ENCODE measurements around the gene CREBBP. TPM values are rescaled to one million over a fixed set of nuclear protein-coding genes. Genes with fewer than 3 reads are reported as not detected.

CREBBP gene
- total RNA-seq, 1 donor from 2014 or later = 33.5 TPM

GRCh38 chr16:3759736-3760135, 120.8 kb downstream of the CREBBP start:
- DNase-seq = no peak
- Histone ChIP-seq H3K36me3 (peaks cover 88% of the 10 kb centered on the region), H3K9me3 (replicated peaks) (no peaks in the 10 kb centered on the region), H3K27ac (replicated peaks) (no peak overlapping the region), H3K4me3 (no peak overlapping the region), H3K4me1 (no peaks in the 10 kb centered on the region), H3K27me3 (ENCODE audit: low read depth) (no peaks in the 10 kb centered on the region)
- intact Hi-C loops (cut with micrococcal nuclease) = no loop called here
- TF ChIP-seq CTCF (IDR thresholded peaks at IDR 0.05; ENCODE audit: borderline replicate concordance) = no peak

DNA sequence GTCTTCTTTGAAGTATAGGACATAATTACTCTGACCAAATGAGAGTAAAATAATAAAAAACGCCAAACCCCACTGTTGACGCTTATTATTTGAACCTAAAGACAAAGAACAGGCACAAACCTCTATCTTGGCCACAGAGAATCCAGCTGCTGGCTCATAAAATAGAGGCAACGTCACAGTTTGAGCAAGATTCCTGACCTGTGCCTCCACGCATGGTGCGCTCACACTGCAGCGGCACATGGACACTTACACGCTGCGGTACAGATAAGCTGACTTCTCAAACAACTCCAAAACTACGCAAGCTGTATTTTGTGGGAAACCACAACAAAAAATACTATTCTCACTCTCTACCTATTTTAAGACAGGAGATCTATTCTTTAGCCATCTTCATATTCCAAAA, 124.4 kb downstream of the CREBBP start:
- peaks cover 61% of the 10 kb centered on the region for H3K36me3 ChIP-seq
- TF ChIP-seq CTCF (IDR thresholded peaks at IDR 0.05; ENCODE audit: borderline replicate concordance) = no peak
- no peaks in the 10 kb centered on the region for H3K9me3 ChIP-seq (replicated peaks)
- intact Hi-C loops (cut with micrococcal nuclease) = no loop called here
- DNase-seq = no peak
- no peaks in the 10 kb centered on the region for H3K27me3 ChIP-seq (ENCODE audit: low read depth)
- H3K4me3 ChIP-seq = no peak overlapping the region
- peaks cover 4% of the 10 kb centered on the region for H3K4me1 ChIP-seq
- no peak overlapping the region for H3K27ac ChIP-seq (replicated peaks)

- TF ChIP-seq CTCF (IDR thresholded peaks at IDR 0.05; ENCODE audit: borderline replicate concordance) = no peak
- Histone ChIP-seq H3K27ac (replicated peaks) (no peak overlapping the region), H3K9me3 (replicated peaks) (no peaks in the 10 kb centered on the region), H3K4me3 (no peak overlapping the region), H3K36me3 (peaks cover 62% of the 10 kb centered on the region), H3K27me3 (ENCODE audit: low read depth) (no peaks in the 10 kb centered on the region), H3K4me1 (peaks cover 4% of the 10 kb centered on the region)
- DNase-seq = no peak
- intact Hi-C loops (cut with micrococcal nuclease) = no loop called here
These were observed 125.3 kb downstream of the CREBBP start for GRCh38 chr16:3755249-3755648.

DNA sequence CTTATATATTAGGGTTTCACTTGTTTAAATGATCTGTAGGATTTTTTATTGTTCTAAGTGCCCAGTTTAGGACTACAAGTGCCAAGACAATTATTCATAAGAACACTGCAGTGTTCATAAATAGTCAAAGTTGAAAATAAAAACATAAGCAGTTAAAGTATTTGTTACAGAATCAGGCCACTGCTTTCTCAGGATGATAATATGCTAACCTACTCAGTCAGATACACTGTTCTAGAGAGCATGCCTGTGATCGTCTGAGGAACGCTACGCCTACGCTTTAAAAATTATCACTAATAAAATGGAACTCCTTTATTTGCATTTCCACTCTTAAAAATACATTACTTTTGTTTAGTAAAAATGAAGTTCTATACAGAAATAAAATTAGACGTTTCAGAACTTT, 125.7 kb downstream of the CREBBP start:
- intact Hi-C loops (cut with micrococcal nuclease) = no loop called here
- H3K4me1 ChIP-seq = peaks cover 4% of the 10 kb centered on the region
- no peak for TF ChIP-seq CTCF (IDR thresholded peaks at IDR 0.05; ENCODE audit: borderline replicate concordance)
- H3K4me3 ChIP-seq = no peak overlapping the region
- DNase-seq = no peak
- no peaks in the 10 kb centered on the region for H3K9me3 ChIP-seq (replicated peaks)
- no peaks in the 10 kb centered on the region for H3K27me3 ChIP-seq (ENCODE audit: low read depth)
- H3K36me3 ChIP-seq = peaks cover 64% of the 10 kb centered on the region
- no peak overlapping the region for H3K27ac ChIP-seq (replicated peaks)

GRCh38 chr16:3754081-3754703, 126.3 kb downstream of the CREBBP start:
- Histone ChIP-seq H3K36me3 (peaks cover 66% of the 10 kb centered on the region), H3K27ac (replicated peaks) (no peak overlapping the region), H3K9me3 (replicated peaks) (no peaks in the 10 kb centered on the region), H3K27me3 (ENCODE audit: low read depth) (no peaks in the 10 kb centered on the region), H3K4me3 (no peak overlapping the region), H3K4me1 (peaks cover 4% of the 10 kb centered on the region)
- TF ChIP-seq CTCF (IDR thresholded peaks at IDR 0.05; ENCODE audit: borderline replicate concordance) = no peak
- DNase-seq = no peak
- intact Hi-C loops (cut with micrococcal nuclease) = no loop called here

Data from left ventricle myocardium inferior (tissue), 1 donor.